Measurements from ENCODE around the gene RIMBP2.

RIMBP2 gene

GRCh38 chr12:130685850-130686249 is 30.2 kb downstream of the RIMBP2 start:
- no peaks in the 10 kb centered on the region for H3K27me3 ChIP-seq (ENCODE audit: insufficient read depth, poor library complexity, severe bottlenecking)
- no peak overlapping the region for H3K27ac ChIP-seq (replicated peaks)
- no peak for TF ChIP-seq GABPA (IDR thresholded peaks at IDR 0.05; ENCODE audit: low read depth)
- TF ChIP-seq SPI1 (IDR thresholded peaks at IDR 0.05; ENCODE audit: borderline replicate concordance, low read depth) = no peak
- no peak for DNase-seq (ENCODE audit: low read depth in 1 of 2, low spot score in 1 of 2)
- H3K4me3 ChIP-seq (replicated peaks; ENCODE audit: insufficient read depth, low read length) = no peak overlapping the region

- H3K27me3 ChIP-seq (ENCODE audit: insufficient read depth, poor library complexity, severe bottlenecking) = no peaks in the 10 kb centered on the region
- H3K4me3 ChIP-seq (replicated peaks; ENCODE audit: insufficient read depth, low read length) = no peak overlapping the region
- TF ChIP-seq POLR2AphosphoS5 (IDR thresholded peaks at IDR 0.05; ENCODE audit: low read depth) (no peak), GABPA (IDR thresholded peaks at IDR 0.05; ENCODE audit: low read depth) (no peak), CTCF (IDR thresholded peaks at IDR 0.05; ENCODE audit: insufficient read depth, low read length) (no peak), REST (IDR thresholded peaks at IDR 0.05; ENCODE audit: insufficient replicate concordance, low read depth) (no peak), SPI1 (IDR thresholded peaks at IDR 0.05; ENCODE audit: borderline replicate concordance, low read depth) (no peak)
- no peak for DNase-seq (ENCODE audit: low read depth in 1 of 2, low spot score in 1 of 2)
- H3K27ac ChIP-seq (replicated peaks) = no peak overlapping the region
Observed at GRCh38 chr12:130685250-130685787, 30.8 kb downstream of the RIMBP2 start.

- no peaks in the 10 kb centered on the region for H3K27me3 ChIP-seq (ENCODE audit: insufficient read depth, poor library complexity, severe bottlenecking)
- TF ChIP-seq POLR2AphosphoS5 (IDR thresholded peaks at IDR 0.05; ENCODE audit: low read depth) (no peak), REST (IDR thresholded peaks at IDR 0.05; ENCODE audit: insufficient replicate concordance, low read depth) (no peak), GABPA (IDR thresholded peaks at IDR 0.05; ENCODE audit: low read depth) (no peak)
- no peak overlapping the region for H3K27ac ChIP-seq (replicated peaks)
- H3K4me3 ChIP-seq (replicated peaks; ENCODE audit: insufficient read depth, low read length) = no peak overlapping the region
- DNase-seq (ENCODE audit: low read depth in 1 of 2, low spot score in 1 of 2) = no peak
Observed at GRCh38 chr12:130683811-130684210, 32.3 kb downstream of the RIMBP2 start.

- no peak for DNase-seq (ENCODE audit: low read depth in 1 of 2, low spot score in 1 of 2)
- Histone ChIP-seq H3K27me3 (ENCODE audit: insufficient read depth, poor library complexity, severe bottlenecking) (no peaks in the 10 kb centered on the region), H3K4me3 (replicated peaks; ENCODE audit: insufficient read depth, low read length) (no peak overlapping the region), H3K27ac (replicated peaks) (no peak overlapping the region)
- TF ChIP-seq POLR2AphosphoS5 (IDR thresholded peaks at IDR 0.05; ENCODE audit: low read depth) = no peak
- no peak for TF ChIP-seq REST (IDR thresholded peaks at IDR 0.05; ENCODE audit: insufficient replicate concordance, low read depth)
- TF ChIP-seq SPI1 (IDR thresholded peaks at IDR 0.05; ENCODE audit: borderline replicate concordance, low read depth) = no peak
- no peak for TF ChIP-seq CTCF (IDR thresholded peaks at IDR 0.05; ENCODE audit: insufficient read depth, low read length)
- no peak for TF ChIP-seq GABPA (IDR thresholded peaks at IDR 0.05; ENCODE audit: low read depth)
Observed at GRCh38 chr12:130683080-130683479, 33.0 kb downstream of the RIMBP2 start.

Measured in HL-60 (cell line).